Loucy (cell line): ENCODE measurements around the gene SINHCAF.
A peak's percentile ranks its signal among the peaks of the same experiment; 100 is the strongest.

Experiments used
- H2AFZ ChIP-seq: fragments of 200-600 bp; sonication (generic); 2 replicates; pipeline ENCODE4 v1.6.0; 2016; ENCODE audit warnings: antibody characterized with exemption, mild to moderate bottlenecking, low read length, moderate library complexity
- H3F3A ChIP-seq: fragments of 200-600 bp; 2 replicates; pipeline ENCODE4 v1.6.0; 2016; ENCODE audit warnings: antibody characterized with exemption, low read depth, mild to moderate bottlenecking
- H3K27me3 ChIP-seq: fragments of 200-600 bp; sonication (generic); 2 replicates; pipeline ENCODE4 v1.6.1; 2014; ENCODE audit warnings: low read length, mild to moderate bottlenecking; ENCODE audit not compliant: insufficient read depth, poor library complexity, severe bottlenecking
- H3K36me3 ChIP-seq: fragments of 200-600 bp; sonication (generic); 2 replicates; pipeline ENCODE4 v1.6.1; 2016; ENCODE audit warnings: low read length; ENCODE audit not compliant: insufficient read depth
- H3K4me1 ChIP-seq: fragments of 200-600 bp; sonication (generic); 2 replicates; pipeline ENCODE4 v1.5.1; 2014; ENCODE audit warnings: low read length, mild to moderate bottlenecking; ENCODE audit not compliant: insufficient read depth, poor library complexity, severe bottlenecking
- H3K4me2 ChIP-seq: fragments of 200-600 bp; sonication (generic); 2 replicates; pipeline ENCODE4 v1.6.0; 2014; ENCODE audit warnings: antibody characterized with exemption, low read length, low read depth, mild to moderate bottlenecking; ENCODE audit not compliant: poor library complexity, severe bottlenecking
- H3K4me3 ChIP-seq: fragments of 200-600 bp; sonication (generic); 2 replicates; pipeline ENCODE4 v1.5.1; 2014; ENCODE audit warnings: low read length, mild to moderate bottlenecking, mixed read lengths; ENCODE audit not compliant: poor library complexity, severe bottlenecking
- H3K79me2 ChIP-seq: fragments of 200-600 bp; sonication (generic); 2 replicates; pipeline ENCODE4 v1.6.1; 2014; ENCODE audit warnings: low read length; ENCODE audit not compliant: insufficient read depth
- H3K9ac ChIP-seq: fragments of 200-600 bp; sonication (generic); 2 replicates; pipeline ENCODE4 v1.6.0; 2014; ENCODE audit warnings: mild to moderate bottlenecking, low read depth, low read length, moderate library complexity; ENCODE audit not compliant: poor library complexity, severe bottlenecking
- H3K9me2 ChIP-seq: fragments of 200-600 bp; sonication (generic); replicated peaks from 2 replicates; pipeline ENCODE4 v1.6.1; 2016; ENCODE audit warnings: low read depth, low read length, mixed read lengths
- H3K9me3 ChIP-seq: fragments of 200-600 bp; sonication (generic); 2 replicates; pipeline ENCODE4 v1.6.1; 2014; ENCODE audit warnings: mild to moderate bottlenecking, antibody characterized with exemption, low read length, low read depth; ENCODE audit not compliant: insufficient read depth
- H4K20me1 ChIP-seq: fragments of 200-600 bp; sonication (generic); 2 replicates; pipeline ENCODE4 v1.6.0; 2014; ENCODE audit warnings: antibody characterized with exemption, low read length, mild to moderate bottlenecking; ENCODE audit not compliant: insufficient read depth, poor library complexity, severe bottlenecking
- EZH2phosphoT487 ChIP-seq: fragments of 200-600 bp; IDR thresholded peaks from 2 replicates; pipeline ENCODE4 v1.6.1; 2018; ENCODE audit warnings: antibody characterized with exemption, mild to moderate bottlenecking, moderate library complexity, borderline replicate concordance
- TF ChIP-seq, protein P1 (sequence below): fragments of 200-600 bp; sonication (generic); conservative IDR thresholded peaks from 2 replicates; pipeline ENCODE4 v1.5.1; 2014; ENCODE audit warnings: mild to moderate bottlenecking, antibody characterized with exemption, low read length

SINHCAF gene

DNA sequence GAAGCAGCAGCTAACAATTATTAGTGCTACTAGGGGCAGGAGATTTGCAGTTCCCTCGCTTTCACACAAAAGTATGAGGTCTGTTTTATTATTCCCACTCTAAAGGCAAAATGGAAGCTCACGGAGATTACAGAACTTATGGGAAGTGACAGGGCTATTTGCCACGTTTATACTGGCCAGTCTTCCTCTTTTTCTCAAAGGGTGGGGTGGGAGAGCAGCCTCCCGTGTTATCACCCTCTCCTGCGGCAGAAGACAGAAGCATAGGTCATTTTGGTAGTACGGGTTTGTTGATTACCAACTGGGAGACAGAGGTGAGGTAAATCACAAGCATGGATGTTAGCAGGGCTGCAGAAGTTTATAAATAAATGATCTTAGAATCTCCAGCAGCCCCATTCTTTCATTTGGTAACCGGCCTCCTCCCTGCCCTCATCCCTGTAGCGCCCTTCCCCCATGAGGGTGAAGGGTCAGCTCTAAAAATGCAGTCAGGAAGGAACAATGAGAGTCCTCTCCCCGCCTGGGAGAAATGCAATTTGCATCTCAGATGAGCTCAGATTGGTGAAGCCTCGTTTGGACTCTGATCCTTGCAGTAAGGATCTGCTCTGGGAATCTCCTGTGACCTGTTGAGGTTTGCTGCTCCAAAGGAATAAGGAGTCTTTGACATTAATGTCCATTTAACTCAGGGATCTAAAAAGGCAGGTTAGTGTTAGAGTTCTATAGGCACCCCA is 44.7 kb upstream of the SINHCAF start:
- Histone ChIP-seq H3K79me2 (no peaks in the 10 kb centered on the region), H3K36me3 (no peaks in the 10 kb centered on the region), H3K9me3 (no peaks in the 10 kb centered on the region), H3K9me2 (no peaks in the 10 kb centered on the region), H3K27me3 (no peaks in the 10 kb centered on the region), H4K20me1 (no peaks in the 10 kb centered on the region), H3K4me2 (no peak overlapping the region), H3F3A (no peaks in the 10 kb centered on the region), H3K4me1 (no peaks in the 10 kb centered on the region), H3K9ac (no peak overlapping the region), H3K4me3 (no peak overlapping the region), H2AFZ (peak overlapping the region; percentile 40; the same call in 1 of the 2 replicates)
- TF ChIP-seq, protein P1, sequence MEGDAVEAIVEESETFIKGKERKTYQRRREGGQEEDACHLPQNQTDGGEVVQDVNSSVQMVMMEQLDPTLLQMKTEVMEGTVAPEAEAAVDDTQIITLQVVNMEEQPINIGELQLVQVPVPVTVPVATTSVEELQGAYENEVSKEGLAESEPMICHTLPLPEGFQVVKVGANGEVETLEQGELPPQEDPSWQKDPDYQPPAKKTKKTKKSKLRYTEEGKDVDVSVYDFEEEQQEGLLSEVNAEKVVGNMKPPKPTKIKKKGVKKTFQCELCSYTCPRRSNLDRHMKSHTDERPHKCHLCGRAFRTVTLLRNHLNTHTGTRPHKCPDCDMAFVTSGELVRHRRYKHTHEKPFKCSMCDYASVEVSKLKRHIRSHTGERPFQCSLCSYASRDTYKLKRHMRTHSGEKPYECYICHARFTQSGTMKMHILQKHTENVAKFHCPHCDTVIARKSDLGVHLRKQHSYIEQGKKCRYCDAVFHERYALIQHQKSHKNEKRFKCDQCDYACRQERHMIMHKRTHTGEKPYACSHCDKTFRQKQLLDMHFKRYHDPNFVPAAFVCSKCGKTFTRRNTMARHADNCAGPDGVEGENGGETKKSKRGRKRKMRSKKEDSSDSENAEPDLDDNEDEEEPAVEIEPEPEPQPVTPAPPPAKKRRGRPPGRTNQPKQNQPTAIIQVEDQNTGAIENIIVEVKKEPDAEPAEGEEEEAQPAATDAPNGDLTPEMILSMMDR = no peak
- no peak for TF ChIP-seq EZH2phosphoT487

DNA sequence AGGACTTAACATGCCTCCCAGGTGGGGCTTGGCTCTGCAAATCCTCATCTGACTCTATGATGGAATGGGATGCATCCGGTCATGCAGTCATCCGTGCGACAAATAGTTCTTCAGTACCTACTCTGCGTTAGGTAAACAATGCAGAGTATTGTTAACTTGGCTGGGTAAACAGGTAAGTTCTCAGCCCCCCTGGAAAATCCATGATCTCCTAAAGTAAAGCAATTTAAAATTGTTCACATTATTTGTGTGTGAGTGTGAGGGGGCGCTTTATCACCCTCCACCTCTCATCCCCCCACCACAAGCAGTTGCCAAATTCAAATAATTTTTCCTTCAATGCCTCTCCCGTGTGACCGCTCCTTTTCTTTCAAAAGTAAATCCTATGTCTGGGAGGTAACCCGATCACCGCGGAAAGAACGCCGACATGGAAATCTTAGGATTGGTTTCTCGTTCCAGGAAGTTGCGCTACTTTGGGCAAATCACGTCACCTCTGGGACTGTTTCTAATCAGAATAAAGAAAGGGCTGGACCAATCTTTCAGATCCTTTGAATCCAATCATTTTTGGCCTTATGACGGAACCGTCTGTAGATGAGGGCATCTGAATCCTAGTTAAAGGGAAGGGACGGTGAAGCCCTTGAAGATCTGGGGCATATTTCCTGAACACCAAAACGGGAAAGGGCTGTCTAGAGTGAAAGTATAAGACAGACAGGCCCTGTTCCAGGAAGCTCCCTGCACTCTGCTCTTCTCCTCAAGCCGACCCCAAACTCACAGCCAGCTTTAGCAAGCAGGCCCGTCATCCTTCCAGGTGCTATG is 44.0 kb upstream of the SINHCAF start:
- H3K9ac ChIP-seq = no peak overlapping the region
- H3K4me1 ChIP-seq = no peaks in the 10 kb centered on the region
- TF ChIP-seq, protein P1 = no peak
- no peaks in the 10 kb centered on the region for H3K79me2 ChIP-seq
- H3K36me3 ChIP-seq = no peaks in the 10 kb centered on the region
- H3K9me3 ChIP-seq = no peaks in the 10 kb centered on the region
- no peaks in the 10 kb centered on the region for H3F3A ChIP-seq
- H4K20me1 ChIP-seq = no peaks in the 10 kb centered on the region
- H2AFZ ChIP-seq = peak overlapping the region; percentile 40; the same call in 1 of the 2 replicates
- no peak overlapping the region for H3K4me2 ChIP-seq
- H3K9me2 ChIP-seq = no peaks in the 10 kb centered on the region
- H3K4me3 ChIP-seq = no peak overlapping the region
- H3K27me3 ChIP-seq = no peaks in the 10 kb centered on the region

DNA sequence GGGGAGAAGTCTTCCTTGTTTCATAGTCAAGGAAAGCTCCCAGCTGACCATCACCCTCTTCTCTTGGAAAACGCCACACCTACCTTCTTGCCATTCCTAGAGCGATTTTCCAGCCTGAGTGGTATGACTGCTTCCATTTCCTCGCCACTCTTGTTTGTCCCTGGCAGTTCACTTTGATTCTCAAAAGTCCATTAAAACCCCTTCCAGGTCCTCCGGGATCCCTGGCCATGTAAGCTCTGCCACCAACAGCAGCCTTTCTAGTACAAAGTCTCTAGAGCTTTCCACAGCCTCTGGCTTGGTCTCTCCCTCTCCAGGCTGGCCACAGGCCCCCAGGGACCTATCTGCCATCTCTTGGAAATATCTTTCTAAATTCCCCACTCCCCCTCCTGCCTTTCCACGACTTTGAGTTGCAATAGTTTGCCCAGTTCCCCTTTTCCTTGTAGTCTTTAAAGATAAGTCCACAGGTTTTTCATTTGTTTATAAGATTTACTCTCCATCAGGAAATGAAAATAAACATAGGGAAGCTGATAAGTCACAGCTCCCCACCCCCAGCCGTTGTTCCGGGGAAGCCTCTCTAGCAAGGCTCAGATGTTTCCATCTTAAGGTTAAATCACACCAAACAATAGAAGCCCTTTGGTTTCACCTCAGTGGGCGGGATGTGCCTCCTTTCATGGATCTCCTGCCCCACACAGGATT is 42.9 kb upstream of the SINHCAF start:
- H3K4me1 ChIP-seq = peaks cover under 1% of the 10 kb centered on the region
- no peaks in the 10 kb centered on the region for H3K79me2 ChIP-seq
- no peaks in the 10 kb centered on the region for H3K9me2 ChIP-seq
- H2AFZ ChIP-seq = no peak overlapping the region
- H3K27me3 ChIP-seq = no peaks in the 10 kb centered on the region
- no peak overlapping the region for H3K4me2 ChIP-seq
- H3K9ac ChIP-seq = no peak overlapping the region
- TF ChIP-seq, protein P1 = no peak
- no peak for TF ChIP-seq EZH2phosphoT487
- H3K9me3 ChIP-seq = no peaks in the 10 kb centered on the region
- H3F3A ChIP-seq = no peaks in the 10 kb centered on the region
- no peak overlapping the region for H3K4me3 ChIP-seq
- no peaks in the 10 kb centered on the region for H3K36me3 ChIP-seq
- no peaks in the 10 kb centered on the region for H4K20me1 ChIP-seq
